ENCODE measurements around the gene ADPGK.
A peak's percentile ranks its signal among the peaks of the same experiment; 100 is the strongest.
"Not testable (repeated sequence)": the region's sequence is repeated elsewhere in the genome, so short reads cannot be mapped to it uniquely, and the experiment has no call there.

ADPGK gene

DNA sequence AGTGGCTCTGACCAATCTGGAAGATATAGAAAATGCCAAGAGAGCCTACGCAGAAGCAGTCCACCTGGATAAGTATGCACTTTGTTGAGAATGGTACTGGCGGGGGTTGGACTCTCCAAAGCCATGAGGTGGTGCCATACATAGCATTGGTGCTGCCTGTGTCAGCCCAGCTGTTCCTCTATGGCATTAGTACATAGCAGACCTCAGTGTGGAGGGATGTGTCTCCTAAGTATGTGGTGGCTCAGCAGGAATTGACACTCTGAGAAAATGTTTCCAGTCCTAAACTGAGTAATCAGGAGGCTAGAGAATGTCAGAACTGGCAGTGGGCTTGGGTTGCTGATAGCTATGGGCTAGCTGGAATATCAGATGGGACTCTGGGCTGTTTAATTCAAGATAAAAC is 48.4 kb downstream of the ADPGK start:
- DNase-seq (ENCODE audit: low read depth) = no peak
- H3K4me3 ChIP-seq (ENCODE audit: low read depth, low read length) = no peak overlapping the region
- TF ChIP-seq CTCF (IDR thresholded peaks at IDR 0.05; ENCODE audit: control insufficient read depth, extremely low read depth, insufficient read depth) = no peak

GRCh38 chr15:72733941-72734738 is 49.4 kb downstream of the ADPGK start:
- TF ChIP-seq CTCF (IDR thresholded peaks at IDR 0.05; ENCODE audit: control insufficient read depth, extremely low read depth, insufficient read depth) = no peak
- H3K4me3 ChIP-seq (ENCODE audit: low read depth, low read length) = no peak overlapping the region
- DNase-seq (ENCODE audit: low read depth) = peak; percentile 95

DNA sequence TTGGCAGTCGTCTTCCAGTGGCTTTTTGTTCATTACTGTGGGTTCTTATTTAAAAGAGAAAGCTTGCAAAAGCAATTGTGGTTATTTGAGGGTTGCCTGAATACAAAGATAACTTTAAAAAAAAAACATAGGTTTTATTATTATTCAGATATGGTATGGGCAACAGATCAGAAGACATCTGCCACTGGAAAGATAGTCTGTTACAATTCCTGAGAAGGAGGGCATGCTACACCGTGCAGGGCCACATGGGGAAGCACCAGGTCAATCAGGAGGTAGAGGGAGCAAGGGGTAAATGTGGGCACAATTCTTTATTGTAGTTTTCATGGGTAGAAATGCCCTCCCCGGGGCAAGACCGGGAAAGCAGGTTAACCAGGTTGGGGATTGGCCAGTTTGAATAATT is 51.0 kb downstream of the ADPGK start:
- H3K4me3 ChIP-seq (ENCODE audit: low read depth, low read length) = no peak overlapping the region
- DNase-seq (ENCODE audit: low read depth) = no peak
- 0 out of 2 replicates have a peak, but pooled peaks have one; percentile 7 for TF ChIP-seq CTCF (IDR thresholded peaks at IDR 0.05; ENCODE audit: control insufficient read depth, extremely low read depth, insufficient read depth)

DNA sequence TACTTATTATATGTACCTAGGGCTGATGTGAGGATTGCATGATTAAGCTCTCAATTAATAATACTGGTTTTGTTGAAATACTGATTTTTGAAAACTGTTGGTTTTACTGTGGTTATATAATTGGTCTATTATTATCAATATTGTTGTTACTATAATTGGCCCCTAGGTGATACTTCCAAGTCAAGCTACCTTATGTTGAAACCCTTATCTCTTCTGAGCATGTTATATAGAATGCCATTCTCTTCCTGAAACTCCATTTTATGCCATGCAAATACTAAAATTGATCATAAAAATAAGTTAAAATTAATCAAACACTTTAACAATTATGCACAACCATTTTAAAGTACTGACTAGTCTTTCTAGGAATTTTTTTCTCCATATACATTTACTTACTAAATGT is 51.5 kb downstream of the ADPGK start:
- no peak overlapping the region for H3K4me3 ChIP-seq (ENCODE audit: low read depth, low read length)
- DNase-seq (ENCODE audit: low read depth) = no peak
- no peak for TF ChIP-seq CTCF (IDR thresholded peaks at IDR 0.05; ENCODE audit: control insufficient read depth, extremely low read depth, insufficient read depth)

- DNase-seq (ENCODE audit: low read depth) = no peak
- no peak for TF ChIP-seq CTCF (IDR thresholded peaks at IDR 0.05; ENCODE audit: control insufficient read depth, extremely low read depth, insufficient read depth)
- no peak overlapping the region for H3K4me3 ChIP-seq (ENCODE audit: low read depth, low read length)
Observed at GRCh38 chr15:72728821-72729220, 54.7 kb downstream of the ADPGK start.

- not testable (repeated sequence) for H3K4me3 ChIP-seq (ENCODE audit: low read depth, low read length); DNase-seq (ENCODE audit: low read depth)
Observed at GRCh38 chr15:72728249-72728648, 55.3 kb downstream of the ADPGK start.

DNA sequence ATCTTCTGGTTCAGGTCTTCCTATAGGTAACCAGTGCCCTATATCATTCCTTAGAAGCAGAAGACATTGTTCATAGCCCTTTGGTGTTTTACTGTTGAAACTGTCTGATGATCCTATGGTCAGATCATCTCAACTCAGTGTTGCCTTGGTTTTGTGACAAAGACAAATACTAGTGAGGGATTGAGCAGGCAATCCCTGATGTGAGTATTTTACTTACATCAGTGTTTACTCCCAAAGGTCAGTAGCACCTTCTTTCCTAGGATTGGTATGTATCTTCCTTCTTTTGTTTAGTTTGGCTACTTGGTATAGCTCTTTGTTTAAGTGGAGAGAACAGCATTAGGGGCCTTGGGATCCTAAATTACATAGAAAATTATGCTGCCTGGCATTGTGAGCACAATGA is 56.4 kb downstream of the ADPGK start:
- no peak for TF ChIP-seq CTCF (IDR thresholded peaks at IDR 0.05; ENCODE audit: control insufficient read depth, extremely low read depth, insufficient read depth)
- no peak for DNase-seq (ENCODE audit: low read depth)
- H3K4me3 ChIP-seq (ENCODE audit: low read depth, low read length) = no peak overlapping the region

- not testable (repeated sequence) for DNase-seq (ENCODE audit: low read depth); H3K4me3 ChIP-seq (ENCODE audit: low read depth, low read length)
Observed at GRCh38 chr15:72725851-72726250, 57.7 kb downstream of the ADPGK start.
